PC-3 (cell line): Measurements from ENCODE around the gene TCERG1. TPM values are rescaled to one million over a fixed set of nuclear protein-coding genes. Genes with fewer than 3 reads are reported as not detected.

Experiments
- ATAC-seq: fragments of 200-7000 bp; cut with Tn5 transposase; 2 replicates; pipeline ENCODE4 v1.9.1; 2020; ENCODE audit warnings: mild to moderate bottlenecking, moderate library complexity
- BruUV-seq: library from RNA; stranded (reverse); fragments of 400-500 nt; replicated peaks from 2 replicates; lab custom pipeline; 2021; lab: Mats Ljungman, UMichigan
- CTCF ChIA-PET: fragments of 300-600 bp; sonication (Branson Sonifier 250); formaldehyde crosslinking; loops from one replicate; lab custom pipeline; 2022; ENCODE audit warnings: antibody characterized with exemption; lab: Charles Lee
- POLR2A ChIA-PET: fragments of 300-600 bp; sonication (Branson Sonifier 250); formaldehyde crosslinking; loops from one replicate; lab custom pipeline; 2022; ENCODE audit warnings: antibody characterized with exemption; ENCODE audit not compliant: unreplicated experiment; lab: Charles Lee
- DNase-seq: peaks from one replicate; pipeline ENCODE4 v3.0.0-alpha.2; 2015
- H2AFZ ChIP-seq: fragments of 300-600 bp; sonication (generic); 2 replicates; pipeline ENCODE4 v1.6.0; 2016; ENCODE audit warnings: antibody characterized with exemption, low read length
- H3F3A ChIP-seq: fragments of 300-600 bp; sonication (generic); one replicate; pipeline ENCODE4 v1.6.0; 2017; ENCODE audit warnings: antibody characterized with exemption, low read length, control low read depth, mild to moderate bottlenecking; ENCODE audit not compliant: unreplicated experiment
- H3K27ac ChIP-seq: fragments of 300-600 bp; sonication (generic); 2 replicates; pipeline ENCODE4 v1.5.1; 2016; ENCODE audit warnings: mild to moderate bottlenecking, low read length
- H3K27me3 ChIP-seq: fragments of 300-600 bp; sonication (generic); 2 replicates; pipeline ENCODE4 v1.6.1; 2016; ENCODE audit warnings: low read length, mixed read lengths
- H3K36me3 ChIP-seq: fragments of 300-600 bp; sonication (generic); 2 replicates; pipeline ENCODE4 v1.6.1; 2016; ENCODE audit warnings: low read depth, mixed run types, low read length, mixed read lengths
- H3K4me1 ChIP-seq: fragments of 300-600 bp; sonication (generic); 2 replicates; pipeline ENCODE4 v1.5.1; 2016; ENCODE audit warnings: low read length; ENCODE audit not compliant: insufficient read depth
- H3K4me2 ChIP-seq: fragments of 300-600 bp; sonication (generic); 2 replicates; pipeline ENCODE4 v1.6.0; 2016; ENCODE audit warnings: low read length
- H3K4me3 ChIP-seq: fragments of 300-600 bp; sonication (generic); 2 replicates; pipeline ENCODE4 v1.5.1; 2016; ENCODE audit warnings: mild to moderate bottlenecking, low read length, mixed read lengths
- H3K79me2 ChIP-seq: fragments of 300-600 bp; sonication (generic); 2 replicates; pipeline ENCODE4 v1.6.1; 2017; ENCODE audit warnings: low read length, mixed read lengths
- H3K9ac ChIP-seq: fragments of 300-600 bp; sonication (generic); 2 replicates; pipeline ENCODE4 v1.6.0; 2016; ENCODE audit warnings: mild to moderate bottlenecking, low read length
- H3K9me2 ChIP-seq: fragments of 300-600 bp; sonication (generic); replicated peaks from 2 replicates; pipeline ENCODE4 v1.6.1; 2016; ENCODE audit warnings: mixed run types, low read length, mixed read lengths
- H3K9me3 ChIP-seq: fragments of 300-600 bp; sonication (generic); 2 replicates; pipeline ENCODE4 v1.6.1; 2016; ENCODE audit warnings: low read length, mixed read lengths
- H4K20me1 ChIP-seq: fragments of 300-600 bp; sonication (generic); 2 replicates; pipeline ENCODE4 v1.6.1; 2016; ENCODE audit warnings: low read length, mixed read lengths
- CTCF ChIP-seq: fragments of 300-600 bp; sonication (generic); conservative IDR thresholded peaks from 2 replicates; pipeline ENCODE4 v1.5.1; 2017; ENCODE audit warnings: antibody characterized with exemption, low read depth, mild to moderate bottlenecking, low read length
- EZH2 ChIP-seq: fragments of 300-600 bp; sonication (generic); IDR thresholded peaks from one replicate; pipeline ENCODE4 v1.6.1; 2017; ENCODE audit warnings: antibody characterized with exemption, mild to moderate bottlenecking, low read length; ENCODE audit not compliant: unreplicated experiment
- EZH2phosphoT487 ChIP-seq: fragments of 300-600 bp; sonication (generic); IDR thresholded peaks from 2 replicates; pipeline ENCODE4 v1.6.1; 2018; ENCODE audit warnings: mild to moderate bottlenecking, antibody characterized with exemption, low read length, borderline replicate concordance
- intact Hi-C: fragments of 100-400 bp; cut with micrococcal nuclease; formaldehyde crosslinking; loops from 2 replicates; pipeline ENCODE4 v1.9.0; 2023
- total RNA-seq: library from RNA; depleted of rRNA; stranded (reverse); fragments of >200 nt; gene quantifications from 2 replicates; pipeline ENCODE4 v1.2.3, GENCODE V29; 2014

TCERG1 gene
- total RNA-seq, 1 experiment from 2014 or later, result 96.9 TPM

GRCh38 chr5:146540414-146540813 is 93.3 kb downstream of the TCERG1 start:
- Histone ChIP-seq H3K9ac (no peak overlapping the region), H3K27me3 (no peaks in the 10 kb centered on the region), H3K9me2 (no peaks in the 10 kb centered on the region), H3K79me2 (no peaks in the 10 kb centered on the region), H2AFZ (no peak overlapping the region), H3K36me3 (no peaks in the 10 kb centered on the region), H3K4me2 (no peak overlapping the region), H3K9me3 (no peaks in the 10 kb centered on the region), H3K4me3 (no peak overlapping the region), H3F3A (no peaks in the 10 kb centered on the region), H3K4me1 (peaks cover 8% of the 10 kb centered on the region), H4K20me1 (no peaks in the 10 kb centered on the region), H3K27ac (no peak overlapping the region)
- intact Hi-C loops, result loop anchor here (5.0 kb wide), 1 partner anchor 232 kb away; no protein-coding TSS in a partner anchor
- ATAC-seq (peak; percentile 3; the same call in 1 of the 2 replicates), DNase-seq (peak; percentile 40)
- TF ChIP-seq EZH2phosphoT487 (no peak), EZH2 (no peak), CTCF (no peak)
- POLR2A ChIA-PET, result no interaction called here
- BruUV-seq, result no TSS peak
- CTCF ChIA-PET, result interaction anchor here (0.8 kb wide), 1 partner anchor 94 kb away, joined by 4 read pairs; the partner anchor contains the start of gene TCERG1

- peak; percentile 92 for ATAC-seq
- H4K20me1 ChIP-seq, result no peaks in the 10 kb centered on the region
- no peak overlapping the region for H3K4me3 ChIP-seq
- H3K9ac ChIP-seq, result no peak overlapping the region
- no peak overlapping the region for H3K27ac ChIP-seq
- no TSS peak for BruUV-seq
- no peaks in the 10 kb centered on the region for H3K79me2 ChIP-seq
- H3K4me2 ChIP-seq, result no peak overlapping the region
- H3K9me2 ChIP-seq, result no peaks in the 10 kb centered on the region
- CTCF ChIA-PET, result interaction anchor here (1.0 to 2.8 kb wide), 3 partner anchors 9 to 647 kb away, joined by 4 to 12 read pairs (median 6); no protein-coding TSS in a partner anchor
- POLR2A ChIA-PET, result interaction anchor here (0.6 kb wide), 1 partner anchor 13 kb away, joined by 3 read pairs; no protein-coding TSS in a partner anchor
- H3F3A ChIP-seq, result no peaks in the 10 kb centered on the region
- peak; percentile 85 for DNase-seq
- H3K9me3 ChIP-seq, result no peaks in the 10 kb centered on the region
- peaks cover 8% of the 10 kb centered on the region for H3K4me1 ChIP-seq
- H2AFZ ChIP-seq, result no peak overlapping the region
- TF ChIP-seq CTCF, result peak; percentile 99
- TF ChIP-seq EZH2, result no peak
- intact Hi-C loops, result loop anchor here (1.0 to 5.0 kb wide), 6 partner anchors 23 to 827 kb away; no protein-coding TSS in a partner anchor
- H3K27me3 ChIP-seq, result 0 out of 2 replicates have a peak, but pooled peaks cover 5% of the 10 kb centered on the region
- no peaks in the 10 kb centered on the region for H3K36me3 ChIP-seq
Measured at GRCh38 chr5:146541958-146542849, 95.1 kb downstream of the TCERG1 start.
